GM12892 (cell line): ENCODE results near the gene DMRTA2.

Experiments used
- POLR2A ChIP-seq: IDR thresholded peaks from 2 replicates; pipeline ENCODE4 v1.6.1; 2011; ENCODE audit warnings: low read depth, low read length, control low read depth
- POLR2AphosphoS5 ChIP-seq: IDR thresholded peaks from 2 replicates; pipeline ENCODE4 v1.6.1; 2011; ENCODE audit warnings: low read depth, low read length, control low read depth

- no peak for TF ChIP-seq POLR2A
- TF ChIP-seq POLR2AphosphoS5, result no peak
These were observed 17.4 kb downstream of the DMRTA2 start for GRCh38 chr1:50405814-50406213.
